Articular chondrocyte of knee joint (primary cell): ENCODE data around the gene ABCA1. TPM values are rescaled to one million over a fixed set of nuclear protein-coding genes. Genes with fewer than 3 reads are reported as not detected.

ENCODE experiments used
- total RNA-seq: library from RNA; depleted of rRNA; stranded (reverse); fragments of >200 nt; gene quantifications from 2 replicates; pipeline ENCODE4 v1.2.3, GENCODE V29; 2012

ABCA1 gene
- total RNA-seq: 55.0 and 67.4 TPM in 2 replicates

GRCh38 chr9:104927912-104928740 is at the start of gene ABCA1:
Gene ABCA1, minus strand, starts transcription at chr9:104928155. Its CDS starts 24,476 bp downstream, at chr9:104903679.

GRCh38 chr9:104747565-104748358 is 180.2 kb downstream of the ABCA1 start, which contains the start of gene NIPSNAP3A:
Gene NIPSNAP3A, plus strand, starts transcription at chr9:104747683. Its CDS starts 110 bp downstream, at chr9:104747793.

Other genes with a start within 250 kb of the ABCA1 start
- not detected in 2 replicates for gene OR13D1, start 233.6 kb downstream of the ABCA1 start, total RNA-seq
- gene NIPSNAP3A, start 180.5 kb downstream of the ABCA1 start, total RNA-seq: 61.6 and 69.6 TPM in 2 replicates
- gene NIPSNAP3B, start 164.0 kb downstream of the ABCA1 start, total RNA-seq: 3.0 and 3.1 TPM in 2 replicates